IPS-NIHi7 (cell line): ENCODE data around the gene GMDS.
"Not testable (repeated sequence)": the region's sequence is repeated elsewhere in the genome, so short reads cannot be mapped to it uniquely, and the experiment has no call there.

Source experiments
- DNase-seq: peaks from one replicate; pipeline ENCODE4 v3.0.0; 2012; ENCODE audit warnings: mixed read lengths; ENCODE audit errors: extremely low spot score

GMDS gene

DNA sequence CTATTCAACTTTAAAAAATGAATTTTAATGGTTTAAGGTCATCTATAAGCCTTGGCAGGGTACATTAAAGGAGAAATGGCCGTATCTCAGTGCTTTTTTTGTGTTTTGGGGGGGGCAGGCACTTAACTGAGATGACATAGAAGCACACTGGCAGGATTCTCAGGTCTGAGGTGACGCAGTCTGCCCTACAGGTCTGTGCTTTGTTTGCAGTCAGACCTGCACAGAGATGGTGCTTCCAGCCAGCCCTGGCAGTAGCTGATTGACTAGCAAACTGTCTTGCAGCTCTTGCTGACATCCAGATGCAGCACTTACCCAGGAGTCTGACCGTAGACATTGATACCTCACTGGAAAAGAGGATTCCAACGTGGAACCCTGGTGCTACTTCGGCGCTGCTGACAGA, 386.5 kb downstream of the GMDS start:
- no peak for DNase-seq

DNA sequence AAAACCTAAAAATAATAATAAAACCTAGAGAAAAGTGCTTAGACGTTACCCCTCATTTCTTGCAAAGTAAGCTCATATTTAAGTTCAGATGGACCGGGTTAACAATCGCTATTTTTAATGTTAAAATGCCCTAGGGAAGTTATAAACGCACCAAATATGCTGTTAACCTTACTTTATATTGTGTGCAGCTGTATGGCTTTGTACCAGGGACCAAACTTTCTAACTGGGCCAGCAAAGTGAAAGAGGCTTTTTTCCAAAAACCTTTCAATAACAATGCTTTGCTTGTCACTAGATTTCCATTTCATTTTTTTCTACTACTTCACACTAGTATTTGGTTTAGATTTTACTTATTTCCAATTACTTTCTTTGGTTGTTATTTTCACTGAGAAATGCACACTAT, 387.2 kb downstream of the GMDS start:
- no peak for DNase-seq

DNA sequence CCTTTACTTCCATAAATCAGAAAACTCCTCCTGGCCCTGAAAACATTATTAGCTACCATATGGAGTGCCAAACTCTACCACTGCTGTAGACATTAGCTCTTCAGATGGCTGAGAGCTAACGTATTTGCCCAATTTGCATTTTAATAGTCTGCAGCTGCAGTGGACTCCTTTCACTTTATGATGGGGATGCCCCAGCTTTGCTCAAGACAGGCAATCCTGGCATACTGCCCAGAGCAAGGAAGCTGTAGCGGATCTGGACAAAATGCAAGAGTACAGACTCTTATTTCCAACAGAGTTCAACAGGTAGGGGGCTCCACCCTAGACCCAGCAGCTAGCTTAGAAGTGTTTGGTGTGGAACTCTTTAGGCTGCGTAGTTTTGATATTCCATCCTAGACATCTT, 389.0 kb downstream of the GMDS start:
- DNase-seq: no peak

DNA sequence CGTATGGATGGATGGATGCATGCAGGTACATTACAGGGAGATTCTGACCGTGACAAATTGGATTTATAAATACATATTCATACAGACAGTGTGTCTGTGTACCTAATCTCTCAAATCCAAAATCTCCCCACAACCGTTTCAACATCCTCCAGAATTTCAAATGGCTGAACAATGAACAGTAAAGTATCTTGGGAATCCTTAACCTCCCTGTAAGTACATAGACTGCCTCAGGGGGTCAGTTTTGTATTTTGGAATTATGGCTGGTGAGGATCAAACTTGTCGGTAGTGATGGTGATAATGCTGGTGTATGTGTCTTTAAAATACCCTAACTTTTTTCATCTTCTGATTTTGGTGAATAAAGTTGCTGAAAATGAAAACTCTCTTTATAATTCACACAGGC, 389.5 kb downstream of the GMDS start:
- DNase-seq: no peak

DNA sequence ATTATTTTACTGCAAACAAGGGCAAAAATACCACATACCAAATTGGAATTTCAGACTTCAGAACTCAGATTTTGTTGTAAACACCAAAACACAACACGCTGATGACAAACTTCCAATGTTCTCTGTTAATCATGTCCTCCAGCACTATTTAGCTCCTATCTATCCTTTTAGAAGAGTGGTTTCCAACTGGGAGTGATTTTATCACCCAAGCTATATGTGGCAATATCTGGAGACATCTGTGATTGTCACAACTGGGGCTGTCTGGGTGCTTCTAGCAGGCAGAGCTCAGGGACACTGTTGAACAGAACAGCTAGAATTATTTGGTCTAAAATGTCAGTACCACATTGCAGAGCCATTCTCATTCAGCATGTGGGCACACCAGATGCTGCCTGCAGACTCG, 391.1 kb downstream of the GMDS start:
- DNase-seq: no peak

DNA sequence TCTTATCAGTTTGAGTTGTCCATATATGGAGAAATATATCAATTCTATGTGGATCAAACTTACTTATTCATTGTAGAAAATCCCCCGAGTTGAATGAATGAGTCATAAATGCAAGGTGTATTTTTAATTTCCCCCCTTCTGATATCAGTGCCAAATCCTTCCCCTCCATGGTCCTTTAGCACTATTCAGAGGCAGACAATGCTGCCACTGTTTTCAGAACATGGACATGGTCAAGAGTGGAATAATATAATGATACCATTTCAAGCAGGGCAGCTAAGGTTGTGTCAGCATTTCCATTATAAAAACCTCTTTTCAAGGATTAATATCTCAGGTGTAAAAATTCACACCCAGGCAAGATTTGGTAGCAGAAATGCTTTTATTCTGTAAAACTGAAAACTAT, 391.6 kb downstream of the GMDS start:
- no peak for DNase-seq

DNA sequence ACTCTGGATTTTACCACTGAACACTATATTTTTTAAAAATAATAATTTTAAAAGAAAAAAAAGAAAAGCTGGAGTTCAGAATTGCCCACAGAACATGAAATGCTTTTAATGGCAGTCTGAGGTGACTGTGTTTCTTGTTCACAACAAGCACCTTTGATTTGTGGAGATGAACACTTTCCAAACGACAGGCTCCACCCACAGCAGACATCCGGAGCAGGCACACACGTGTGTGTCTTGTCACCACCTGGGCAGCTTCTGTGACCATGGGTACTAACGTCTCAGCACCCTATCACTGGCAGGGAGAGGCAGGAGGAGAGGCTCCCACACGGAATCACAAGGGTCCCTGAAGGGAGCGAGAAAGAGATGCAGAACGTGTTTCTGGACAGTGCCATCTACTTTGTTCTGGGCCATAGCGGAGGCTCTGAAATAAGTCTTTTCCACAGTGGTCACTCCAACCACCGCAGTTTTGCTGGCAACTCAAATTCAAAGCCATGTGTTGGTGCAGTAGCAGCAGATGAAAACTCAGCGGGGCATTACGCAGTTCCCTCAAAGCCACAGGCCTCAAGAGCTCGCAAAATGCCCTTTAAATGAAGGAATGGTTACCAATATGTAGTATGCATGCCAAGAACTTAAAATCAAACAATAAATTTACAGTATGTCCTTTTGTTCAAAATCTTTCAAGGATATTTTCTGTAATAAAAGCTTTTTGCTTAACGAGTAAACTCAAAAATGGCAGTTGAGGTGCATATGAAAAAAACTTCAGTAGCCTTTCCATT, 393.5 kb downstream of the GMDS start:
- no peak for DNase-seq

DNA sequence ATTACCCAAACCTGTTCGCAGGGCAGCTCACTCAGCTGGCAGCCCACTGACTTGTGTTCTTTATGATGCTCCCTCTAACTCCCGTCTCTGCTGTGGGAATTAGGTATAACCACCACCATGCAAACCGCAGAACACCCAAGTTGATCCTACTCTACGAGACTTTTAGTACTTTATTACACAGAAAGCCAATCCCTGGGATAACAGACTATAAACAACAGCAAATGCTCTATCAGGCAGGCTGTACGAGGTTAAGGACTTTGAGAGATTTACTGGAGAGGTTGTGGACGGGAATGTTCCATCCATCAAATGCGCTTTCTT, 394.6 kb downstream of the GMDS start:
- DNase-seq: no peak

DNA sequence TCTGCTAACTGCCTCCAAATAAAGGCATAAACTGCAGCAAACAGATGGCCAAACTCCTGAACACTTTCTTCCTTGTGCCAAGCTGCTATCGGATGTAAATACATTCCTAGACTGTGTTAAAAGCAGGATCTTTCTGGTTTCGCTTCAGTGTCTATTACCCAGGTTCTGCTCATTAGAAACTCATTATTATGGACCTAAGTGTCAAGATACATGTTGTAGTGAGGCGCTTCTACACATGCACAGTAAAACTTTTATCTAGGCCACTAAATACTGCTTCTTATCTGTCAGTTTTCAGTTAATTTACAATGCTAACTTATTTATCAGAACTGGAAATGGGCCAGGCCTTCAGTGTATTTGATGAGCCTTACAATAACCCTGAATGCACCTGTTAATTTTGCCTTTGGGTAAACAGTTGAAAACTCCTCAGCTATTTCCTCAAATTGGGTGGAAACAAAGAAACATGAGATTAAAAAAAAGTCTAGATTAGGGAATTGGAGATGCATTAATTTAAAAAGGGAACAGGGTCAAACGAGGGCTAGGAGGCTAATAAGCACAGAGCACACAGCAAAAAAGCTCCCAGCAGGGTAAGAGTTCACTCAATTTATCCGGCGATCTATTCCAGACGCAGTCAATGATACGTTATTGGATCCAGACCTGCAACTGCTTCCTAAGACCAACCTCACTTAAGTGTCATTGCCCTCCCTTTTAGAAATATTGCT, 395.1 kb downstream of the GMDS start:
- no peak for DNase-seq

DNA sequence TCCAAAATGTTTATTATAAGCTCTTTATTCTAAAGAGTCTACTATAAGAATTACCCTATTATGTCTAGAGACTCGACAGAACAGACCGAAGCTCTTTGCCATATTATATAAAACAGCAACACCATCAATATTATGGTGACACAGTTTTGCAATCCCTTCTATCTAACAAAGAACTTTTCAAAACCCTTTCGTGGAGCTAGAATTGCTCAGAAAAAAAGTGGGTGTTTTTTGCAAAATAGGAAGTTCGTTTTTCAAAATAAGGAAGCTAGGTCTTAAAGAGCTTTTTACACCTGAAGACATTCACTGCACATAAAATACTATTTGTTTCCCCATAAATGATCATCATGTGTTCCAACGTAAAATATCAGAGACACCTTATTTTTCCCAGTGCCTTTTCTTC, 395.7 kb downstream of the GMDS start:
- DNase-seq: no peak

DNA sequence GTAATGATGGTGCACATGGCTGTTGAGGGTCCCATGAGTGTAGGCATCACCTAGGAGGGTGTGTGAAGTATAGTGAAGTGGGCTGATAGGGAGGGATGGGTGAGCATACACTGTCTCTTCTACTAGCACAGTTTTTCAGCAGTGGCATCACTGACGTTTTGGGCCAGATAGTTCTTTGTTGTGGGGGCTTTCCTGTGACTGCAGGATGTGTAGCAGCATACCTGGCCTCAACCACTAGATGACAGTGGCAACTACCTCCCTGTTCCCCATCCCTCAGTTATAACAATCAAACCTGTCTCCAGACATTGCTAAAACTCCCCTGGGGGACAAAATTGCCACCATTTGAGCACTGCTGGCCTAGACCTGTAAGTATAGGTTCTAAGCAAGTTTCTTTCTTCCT, 396.7 kb downstream of the GMDS start:
- DNase-seq: no peak

DNA sequence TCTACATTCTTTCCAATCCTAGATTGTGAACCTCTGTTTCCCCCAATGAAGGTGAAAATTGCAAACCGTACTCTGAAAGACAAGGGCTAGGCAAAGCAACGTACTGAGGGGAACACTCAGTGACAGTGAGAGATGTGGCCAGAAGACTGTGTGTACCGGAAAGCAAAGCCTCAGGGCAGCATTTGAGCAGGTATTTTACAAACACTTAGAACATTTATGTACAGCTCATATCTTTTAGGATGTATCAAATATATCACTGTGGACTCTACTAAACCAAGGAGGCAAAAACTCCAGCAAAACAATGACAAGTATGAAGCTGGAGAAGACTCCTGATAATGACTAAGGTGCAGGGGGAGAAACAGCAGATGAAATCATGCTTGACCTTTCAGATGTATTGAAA, 398.8 kb downstream of the GMDS start:
- DNase-seq: no peak

DNA sequence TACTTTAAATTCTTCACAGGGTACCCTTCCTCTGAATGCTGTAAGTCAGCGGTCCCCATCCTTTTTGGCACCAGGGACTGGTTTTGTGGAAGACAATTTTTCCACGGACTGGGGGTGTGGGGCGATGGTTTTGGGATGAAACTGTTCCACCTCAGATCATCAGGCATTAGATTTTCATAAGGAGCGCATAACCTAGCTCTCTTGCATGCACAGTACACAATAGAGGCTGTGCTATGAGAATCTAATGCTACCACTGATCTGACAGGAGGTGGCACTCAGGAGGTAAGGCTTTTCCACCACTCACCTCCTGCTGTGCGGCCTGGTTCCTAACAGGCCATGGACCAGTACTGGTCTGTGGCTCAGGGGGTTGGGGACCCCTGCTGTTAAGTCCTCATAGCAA, 399.9 kb downstream of the GMDS start:
- DNase-seq: not testable (repeated sequence)

DNA sequence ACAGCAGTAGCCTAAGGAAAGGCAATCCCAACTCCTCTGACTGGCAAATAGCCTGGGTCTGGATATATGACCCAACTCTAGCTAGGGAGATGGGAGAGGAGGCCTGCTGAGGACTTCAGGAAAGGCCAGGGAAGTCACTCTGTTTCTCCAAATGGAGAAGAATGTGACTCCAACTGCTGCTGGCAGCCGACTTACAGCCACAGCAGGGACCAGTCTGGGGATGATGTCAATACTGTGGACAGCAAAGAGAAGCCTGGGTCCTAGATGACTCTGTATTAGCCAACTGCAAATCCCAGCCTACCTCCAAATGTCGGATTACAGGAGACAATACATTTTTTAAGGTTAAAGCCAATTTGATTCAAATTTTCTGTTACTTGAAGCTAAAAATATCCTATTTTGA, 403.1 kb downstream of the GMDS start:
- DNase-seq: no peak

DNA sequence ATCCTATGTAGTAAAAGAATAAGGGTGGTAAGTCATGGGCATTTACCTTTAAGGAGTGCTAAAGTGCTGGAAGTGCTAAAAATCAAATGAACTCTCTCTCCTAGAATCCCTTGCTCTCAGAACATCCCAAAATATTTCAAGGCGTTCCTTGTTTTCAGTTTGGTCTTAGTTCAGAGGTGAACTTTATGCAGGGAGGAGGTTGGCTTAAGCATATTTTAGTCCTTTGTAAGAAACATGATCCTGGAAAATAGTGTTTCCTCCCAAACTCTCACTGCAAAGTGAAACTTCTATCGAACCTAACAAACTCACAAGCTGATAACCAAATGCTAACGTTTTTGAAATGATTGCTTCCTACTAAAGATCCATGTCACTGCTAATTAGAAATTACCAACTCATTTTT, 404.3 kb downstream of the GMDS start:
- no peak for DNase-seq

DNA sequence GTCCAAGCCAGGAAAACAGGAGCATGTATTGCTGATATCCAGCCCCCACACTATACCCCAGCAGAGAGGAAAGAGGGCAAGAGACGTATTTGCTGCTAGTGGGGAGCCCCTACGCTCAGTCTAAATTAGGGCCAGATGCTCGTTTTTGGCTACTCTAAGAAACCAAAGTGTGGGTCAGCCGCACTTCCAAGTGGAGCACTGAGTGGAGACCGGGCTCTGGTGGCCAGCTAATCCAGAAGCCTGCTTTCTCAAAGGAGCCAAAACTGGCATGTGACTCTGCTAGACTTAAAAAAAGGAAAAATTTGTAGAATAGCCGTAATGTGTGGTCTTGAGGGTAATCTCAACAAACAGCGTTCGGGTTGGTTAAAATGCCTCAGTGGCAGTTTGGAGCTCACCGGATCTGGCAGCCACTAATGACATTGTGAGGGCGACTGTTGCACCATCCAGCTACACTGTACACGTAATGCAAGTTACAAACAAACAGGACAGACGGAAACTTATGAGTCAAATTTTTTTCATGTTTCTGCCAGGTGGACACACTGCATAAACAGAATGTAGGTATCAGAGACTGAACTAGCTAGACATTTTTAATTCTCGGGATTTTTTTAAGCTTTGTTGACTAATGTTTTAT, 404.8 kb downstream of the GMDS start:
- DNase-seq: no peak

DNA sequence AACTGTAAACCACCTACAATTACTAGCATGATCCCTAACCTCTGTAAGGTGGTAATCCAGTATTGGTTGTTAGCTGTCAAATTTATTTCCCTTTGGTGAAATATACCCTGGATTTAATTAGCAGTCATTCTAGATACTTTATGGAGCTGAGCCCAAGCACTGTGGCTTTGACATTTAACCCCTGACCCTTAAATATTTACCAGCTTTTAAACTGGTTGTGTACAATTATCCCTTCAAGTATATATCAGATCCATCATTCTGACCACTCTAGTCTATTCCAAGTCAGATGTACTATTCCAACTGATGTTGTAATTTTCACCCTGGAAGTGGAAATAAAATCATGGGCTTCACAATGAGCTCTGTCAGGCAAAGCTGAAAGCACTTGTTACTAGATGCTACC, 406.0 kb downstream of the GMDS start:
- DNase-seq: no peak

DNA sequence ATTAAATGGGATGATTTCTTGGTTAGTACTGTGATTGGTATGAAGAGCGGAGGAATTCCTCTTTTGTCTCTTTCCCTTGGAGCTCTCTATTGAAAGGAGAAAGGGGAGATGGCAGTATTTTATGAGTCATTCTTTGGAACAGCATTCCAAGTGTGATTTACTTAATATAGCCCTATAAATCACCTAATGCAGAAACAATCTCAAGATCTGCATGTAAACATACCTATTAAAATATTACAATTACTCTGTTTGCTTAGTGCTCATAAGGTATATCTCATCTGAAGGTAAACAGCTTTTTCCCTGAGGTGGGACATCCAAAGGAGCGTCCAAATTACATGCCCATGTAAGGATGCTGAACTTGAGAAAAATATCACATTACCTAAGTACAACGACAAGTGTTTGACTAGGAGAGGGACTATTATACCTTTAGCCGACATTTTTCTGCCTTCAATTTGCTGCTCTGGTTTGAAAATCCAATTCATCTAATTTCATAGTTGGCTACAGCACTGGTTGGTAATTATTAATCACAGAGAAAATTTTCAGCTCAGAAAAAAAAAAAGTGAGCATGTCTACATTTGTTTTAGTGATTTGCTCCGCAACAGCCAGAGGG, 406.7 kb downstream of the GMDS start:
- no peak for DNase-seq

DNA sequence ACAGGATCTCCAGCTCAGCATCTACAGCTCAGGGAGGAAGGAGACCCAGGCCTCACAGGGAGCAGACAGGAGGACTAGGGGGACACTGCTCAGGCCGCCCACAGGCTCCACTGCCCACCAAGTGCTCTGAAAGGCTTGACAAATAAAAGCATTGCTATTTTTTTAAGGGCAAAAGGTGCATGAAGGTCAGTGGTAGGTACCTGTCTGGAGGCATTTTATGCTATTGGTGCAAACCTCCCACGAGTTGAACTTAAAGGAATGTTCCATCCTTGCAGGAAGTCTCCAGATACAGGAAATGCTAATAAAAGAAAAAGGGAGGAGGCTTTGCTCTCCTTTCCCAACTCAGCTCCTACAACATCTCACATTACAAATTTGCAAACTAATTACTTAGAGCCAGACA, 407.6 kb downstream of the GMDS start:
- DNase-seq: no peak

DNA sequence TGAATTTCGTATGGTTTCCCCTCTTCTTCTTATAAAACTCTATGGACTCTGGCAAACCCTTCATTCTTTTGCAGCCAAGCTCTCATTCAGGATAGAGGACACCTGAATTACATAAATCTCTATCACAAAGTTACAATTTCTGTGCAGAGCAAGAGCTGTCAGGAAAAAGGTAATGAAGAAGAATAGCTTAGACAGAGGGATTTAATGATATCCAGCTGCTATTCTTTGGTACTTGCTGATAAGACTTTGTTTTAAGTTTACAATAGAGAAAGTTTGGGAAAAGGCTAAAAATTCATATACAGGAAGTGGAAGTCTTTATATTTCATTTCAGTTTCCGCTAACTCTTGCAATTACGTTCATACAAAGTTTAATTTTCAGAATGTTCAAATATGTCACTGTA, 408.7 kb downstream of the GMDS start:
- no peak for DNase-seq

DNA sequence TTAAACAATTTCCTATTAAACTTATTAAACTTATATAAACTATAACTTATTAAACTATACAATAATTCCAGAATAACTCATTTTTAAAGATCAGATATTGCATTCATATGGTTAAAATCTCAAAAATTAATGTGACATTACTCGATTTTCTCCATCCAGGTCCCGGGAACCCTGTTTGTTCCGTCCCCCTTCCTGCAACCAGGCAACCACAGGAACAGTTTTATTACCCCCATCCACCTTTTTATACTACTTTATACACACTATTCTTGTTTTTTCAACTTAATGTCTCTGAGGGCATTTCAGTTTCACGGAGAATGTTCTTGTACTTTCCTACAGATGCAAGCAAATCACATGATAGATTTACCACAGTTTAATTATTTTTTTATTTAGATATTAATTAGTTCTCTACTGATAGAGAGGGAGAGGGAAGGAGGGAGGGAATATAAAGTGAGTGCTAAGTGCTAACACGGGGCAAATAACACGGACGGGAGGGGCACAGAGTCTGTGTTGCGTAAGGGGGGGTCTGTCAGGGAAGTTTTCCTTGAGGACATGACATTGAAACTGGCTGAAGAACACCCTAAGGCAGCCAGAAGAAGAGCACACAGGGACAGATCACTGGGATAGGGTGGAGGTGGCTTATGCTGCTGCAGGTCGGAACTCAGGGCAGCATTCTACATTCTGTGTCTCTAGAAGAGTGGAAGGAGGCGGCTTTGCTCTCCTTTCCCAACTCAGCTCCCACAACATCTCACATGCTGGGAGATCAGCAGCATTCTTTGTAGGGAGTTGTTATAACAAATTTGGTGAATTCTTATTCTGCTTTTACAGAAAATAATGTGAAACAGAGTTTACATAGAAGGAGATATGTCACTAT, 410.5 kb downstream of the GMDS start:
- no peak for DNase-seq

DNA sequence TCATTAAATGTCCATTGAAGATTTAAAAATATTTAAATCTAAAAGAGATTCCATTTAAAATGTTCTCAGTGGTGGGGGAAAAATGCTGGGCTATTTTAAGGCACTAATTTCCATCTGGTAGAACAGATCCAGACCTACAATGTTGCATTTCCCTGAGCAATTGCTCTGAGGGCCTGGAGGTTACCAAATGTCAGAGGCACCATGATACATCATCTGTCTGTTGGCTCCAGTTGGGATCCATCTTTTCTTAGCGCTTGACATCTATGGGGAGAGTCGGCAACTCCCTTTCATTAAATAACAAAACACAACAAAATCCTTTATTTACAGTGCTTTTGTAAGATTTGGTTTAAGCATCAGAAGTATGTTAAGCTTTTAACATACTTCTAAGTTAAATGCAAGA, 411.2 kb downstream of the GMDS start:
- no peak for DNase-seq
